ENCODE results near the gene CLDN3.
"Not testable (repeated sequence)": the region's sequence is repeated elsewhere in the genome, so short reads cannot be mapped to it uniquely, and the experiment has no call there.

CLDN3 gene

GRCh38 chr7:73770002-73770859, at the start of gene CLDN3:
CLDN3 (minus strand) TSS chr7:73770270; CDS start chr7:73770049, 221 bp downstream.
- DNase-seq (ENCODE audit: low read depth): no peak

GRCh38 chr7:73817121-73817520, 47.1 kb upstream of the CLDN3 start:
- DNase-seq (ENCODE audit: low read depth): no peak

- DNase-seq (ENCODE audit: low read depth): no peak
Observed at GRCh38 chr7:73815436-73815835, 45.4 kb upstream of the CLDN3 start.

GRCh38 chr7:73812996-73813395, 42.9 kb upstream of the CLDN3 start:
- DNase-seq (ENCODE audit: low read depth): no peak

GRCh38 chr7:73811760-73812168, 41.7 kb upstream of the CLDN3 start:
- no peak for DNase-seq (ENCODE audit: low read depth)

- no peak for DNase-seq (ENCODE audit: low read depth)
Observed at GRCh38 chr7:73810998-73811360, 40.9 kb upstream of the CLDN3 start.

- DNase-seq (ENCODE audit: low read depth): no peak
Observed at GRCh38 chr7:73809467-73809951, 39.4 kb upstream of the CLDN3 start.

GRCh38 chr7:73802459-73802858, 32.4 kb upstream of the CLDN3 start:
- no peak for DNase-seq (ENCODE audit: low read depth)

GRCh38 chr7:73801577-73801976, 31.5 kb upstream of the CLDN3 start:
- DNase-seq (ENCODE audit: low read depth): no peak

- no peak for DNase-seq (ENCODE audit: low read depth)
Observed at GRCh38 chr7:73799282-73800141, 29.4 kb upstream of the CLDN3 start.

- not testable (repeated sequence) for DNase-seq (ENCODE audit: low read depth)
Observed at GRCh38 chr7:73797176-73797575, 27.1 kb upstream of the CLDN3 start.

GRCh38 chr7:73796656-73797055, 26.6 kb upstream of the CLDN3 start:
- DNase-seq (ENCODE audit: low read depth): not testable (repeated sequence)

GRCh38 chr7:73795188-73795587, 25.1 kb upstream of the CLDN3 start:
- not testable (repeated sequence) for DNase-seq (ENCODE audit: low read depth)

- DNase-seq (ENCODE audit: low read depth): not testable (repeated sequence)
Observed at GRCh38 chr7:73791170-73791690, 21.2 kb upstream of the CLDN3 start.

- DNase-seq (ENCODE audit: low read depth): no peak
Observed at GRCh38 chr7:73789051-73789450, 19.0 kb upstream of the CLDN3 start.

GRCh38 chr7:73787786-73788048, 17.6 kb upstream of the CLDN3 start:
- DNase-seq (ENCODE audit: low read depth): not testable (repeated sequence)

- no peak for DNase-seq (ENCODE audit: low read depth)
Observed at GRCh38 chr7:73786588-73786987, 16.5 kb upstream of the CLDN3 start.

- DNase-seq (ENCODE audit: low read depth): no peak
Observed at GRCh38 chr7:73779517-73779916, 9.4 kb upstream of the CLDN3 start.

- DNase-seq (ENCODE audit: low read depth): no peak
Observed at GRCh38 chr7:73778801-73779389, 8.8 kb upstream of the CLDN3 start.

- DNase-seq (ENCODE audit: low read depth): no peak
Observed at GRCh38 chr7:73774923-73775322, 4.9 kb upstream of the CLDN3 start.

- DNase-seq (ENCODE audit: low read depth): no peak
Observed at GRCh38 chr7:73773700-73774517, 3.8 kb upstream of the CLDN3 start.
